Dermis blood vessel endothelial cell (primary cell): ENCODE data around the gene RNF41. TPM values are rescaled to one million over a fixed set of nuclear protein-coding genes. Genes with fewer than 3 reads are reported as not detected.
A peak's percentile ranks its signal among the peaks of the same experiment; 100 is the strongest.
"Not testable (repeated sequence)": the region's sequence is repeated elsewhere in the genome, so short reads cannot be mapped to it uniquely, and the experiment has no call there.

Source experiments
- DNase-seq: peaks from one replicate; pipeline ENCODE4 v3.0.0; 2010
- total RNA-seq: library from RNA; depleted of rRNA; stranded (reverse); fragments of >200 nt; gene quantifications from 2 replicates; pipeline ENCODE4 v1.2.3, GENCODE V29; 2014

RNF41 gene
- total RNA-seq, result 102 and 119 TPM in 2 replicates

- peak; percentile 97 for DNase-seq
Observed at GRCh38 chr12:56221757-56222530, at the start of gene RNF41. Gene RNF41, minus strand, starts transcription at chr12:56221922. Its CDS starts 7,875 bp downstream, at chr12:56214047.

- DNase-seq, result peak; percentile 55
Observed at GRCh38 chr12:56271031-56271430, 49.3 kb upstream of the RNF41 start.

GRCh38 chr12:56267443-56268071 lies 45.8 kb upstream of the RNF41 start:
- DNase-seq, result no peak

GRCh38 chr12:56266693-56267442 lies 45.1 kb upstream of the RNF41 start, which contains the start of gene COQ10A:
Gene COQ10A, plus strand, starts transcription at chr12:56266942. Its CDS starts 177 bp downstream, at chr12:56267119.
- DNase-seq, result peak; percentile 86

GRCh38 chr12:56266068-56266692 lies 44.5 kb upstream of the RNF41 start:
- DNase-seq, result not testable (repeated sequence)

GRCh38 chr12:56262955-56263354 lies 41.2 kb upstream of the RNF41 start:
- DNase-seq, result not testable (repeated sequence)

GRCh38 chr12:56261503-56262232 lies 39.9 kb upstream of the RNF41 start:
- DNase-seq, result no peak

GRCh38 chr12:56260921-56261320 lies 39.2 kb upstream of the RNF41 start:
- DNase-seq, result no peak

- no peak for DNase-seq
Observed at GRCh38 chr12:56260380-56260779, 38.7 kb upstream of the RNF41 start.

- DNase-seq, result no peak
Observed at GRCh38 chr12:56258820-56259183, 37.1 kb upstream of the RNF41 start.

GRCh38 chr12:56258068-56258819 lies 36.5 kb upstream of the RNF41 start, which contains the start of gene ANKRD52:
Gene ANKRD52, minus strand, starts transcription at chr12:56258384. Its CDS starts 115 bp downstream, at chr12:56258269.
- peak; percentile 81 for DNase-seq

- peak; percentile 54 for DNase-seq
Observed at GRCh38 chr12:56257491-56258067, 35.9 kb upstream of the RNF41 start.

- DNase-seq, result no peak
Observed at GRCh38 chr12:56257071-56257470, 35.3 kb upstream of the RNF41 start.

GRCh38 chr12:56256326-56256960 lies 34.7 kb upstream of the RNF41 start:
- DNase-seq, result peak; percentile 36

- DNase-seq, result no peak
Observed at GRCh38 chr12:56255671-56256070, 33.9 kb upstream of the RNF41 start.

GRCh38 chr12:56253091-56253490 lies 31.4 kb upstream of the RNF41 start:
- no peak for DNase-seq

- DNase-seq, result no peak
Observed at GRCh38 chr12:56252649-56253048, 30.9 kb upstream of the RNF41 start.

- no peak for DNase-seq
Observed at GRCh38 chr12:56248711-56249110, 27.0 kb upstream of the RNF41 start.

GRCh38 chr12:56247923-56248322 lies 26.2 kb upstream of the RNF41 start:
- no peak for DNase-seq

GRCh38 chr12:56244494-56244893 lies 22.8 kb upstream of the RNF41 start:
- no peak for DNase-seq
